Occipital lobe (tissue), 2 donors: ENCODE results near the gene ANO2. TPM values are rescaled to one million over a fixed set of nuclear protein-coding genes. Genes with fewer than 3 reads are reported as not detected.

Experiments
- DNase-seq: peaks from one replicate; lab custom pipeline; 2025; lab: John Stamatoyannopoulos, UW
- total RNA-seq: library from RNA; depleted of rRNA; stranded (reverse); fragments of >200 nt; gene quantifications from one replicate; pipeline ENCODE4 v1.2.3, GENCODE V29; 2014

The ANO2 gene
- total RNA-seq, 1 donor from 2014 or later = 3.6 TPM

GRCh38 chr12:5964913-5965900 lies 20.1 kb upstream of the ANO2 start:
- no peak for DNase-seq

GRCh38 chr12:5963515-5963914 lies 18.5 kb upstream of the ANO2 start:
- DNase-seq = no peak

- DNase-seq = no peak
These were observed 15.7 kb upstream of the ANO2 start for GRCh38 chr12:5960783-5961182.

GRCh38 chr12:5956987-5957386 lies 11.9 kb upstream of the ANO2 start:
- DNase-seq = no peak

GRCh38 chr12:5954661-5955060 lies 9.6 kb upstream of the ANO2 start:
- no peak for DNase-seq

- DNase-seq = no peak
These were observed 9.0 kb upstream of the ANO2 start for GRCh38 chr12:5953835-5954586.

- no peak for DNase-seq
These were observed 7.0 kb upstream of the ANO2 start for GRCh38 chr12:5952031-5952430.

- DNase-seq = no peak
These were observed 3.6 kb upstream of the ANO2 start for GRCh38 chr12:5948696-5949095.

- DNase-seq = no peak
These were observed 1.9 kb upstream of the ANO2 start for GRCh38 chr12:5947006-5947405.

GRCh38 chr12:5946388-5946787 lies 1.3 kb upstream of the ANO2 start:
- no peak for DNase-seq

- DNase-seq = no peak
These were observed 380 bp downstream of the ANO2 start for GRCh38 chr12:5944688-5945070.

- DNase-seq = no peak
These were observed 1.0 kb downstream of the ANO2 start for GRCh38 chr12:5944053-5944452.

GRCh38 chr12:5941907-5942306 lies 3.2 kb downstream of the ANO2 start:
- no peak for DNase-seq

GRCh38 chr12:5927732-5928516 lies 17.1 kb downstream of the ANO2 start:
- no peak for DNase-seq

GRCh38 chr12:5925646-5926045 lies 19.4 kb downstream of the ANO2 start:
- no peak for DNase-seq

GRCh38 chr12:5924342-5924741 lies 20.7 kb downstream of the ANO2 start:
- no peak for DNase-seq

GRCh38 chr12:5923751-5924150 lies 21.3 kb downstream of the ANO2 start:
- no peak for DNase-seq

GRCh38 chr12:5923043-5923605 lies 21.9 kb downstream of the ANO2 start:
- DNase-seq = no peak

- DNase-seq = no peak
These were observed 22.8 kb downstream of the ANO2 start for GRCh38 chr12:5921966-5922899.
